GM19193 (cell line): ENCODE data around the gene VRK1.

Experiments used
- POLR2A ChIP-seq: IDR thresholded peaks from 4 replicates; pipeline ENCODE4 v1.6.1; 2011; ENCODE audit not compliant: insufficient read depth, insufficient read length; ENCODE audit errors: extremely low read depth

Gene VRK1

GRCh38 chr14:96838449-96838848, 41.3 kb downstream of the VRK1 start:
- TF ChIP-seq POLR2A = no peak

DNA sequence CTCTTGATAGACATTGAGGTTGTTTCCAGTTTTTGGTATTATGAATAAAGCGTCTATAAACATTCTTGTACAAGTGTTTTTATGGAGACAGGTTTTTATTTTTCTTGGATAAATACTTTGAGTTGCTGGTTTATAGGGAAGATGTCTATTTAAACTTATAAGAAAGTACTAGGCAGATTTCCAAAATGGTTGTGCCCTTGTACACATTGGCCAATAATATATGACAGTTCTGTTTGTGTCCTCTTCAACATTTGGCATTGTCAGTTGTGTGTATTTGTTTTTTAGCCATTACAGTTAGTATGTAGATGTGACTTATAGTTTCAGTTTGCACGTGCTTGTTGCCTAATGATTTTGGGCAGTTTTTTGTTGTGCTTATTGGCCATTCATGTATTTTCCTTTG, 42.1 kb downstream of the VRK1 start:
- no peak for TF ChIP-seq POLR2A

DNA sequence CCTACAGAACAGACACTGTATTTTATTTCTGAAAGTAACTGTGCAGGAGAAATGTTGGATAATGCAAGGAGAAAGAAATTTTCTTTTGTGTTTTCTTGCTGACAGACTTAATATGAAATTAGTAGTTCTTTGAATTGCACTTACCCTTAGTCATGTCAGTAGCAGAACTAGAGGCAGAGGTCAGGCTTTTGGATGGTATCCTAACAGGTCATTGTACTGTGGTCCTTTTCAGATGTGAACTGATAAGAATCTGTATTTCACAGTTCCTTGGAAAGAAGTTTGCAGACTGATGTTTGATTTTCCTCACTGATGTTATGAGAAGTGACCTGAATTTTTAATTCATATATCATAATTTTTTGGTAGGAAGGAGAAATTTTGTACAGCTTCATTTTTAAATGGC, 46.0 kb downstream of the VRK1 start:
- no peak for TF ChIP-seq POLR2A

DNA sequence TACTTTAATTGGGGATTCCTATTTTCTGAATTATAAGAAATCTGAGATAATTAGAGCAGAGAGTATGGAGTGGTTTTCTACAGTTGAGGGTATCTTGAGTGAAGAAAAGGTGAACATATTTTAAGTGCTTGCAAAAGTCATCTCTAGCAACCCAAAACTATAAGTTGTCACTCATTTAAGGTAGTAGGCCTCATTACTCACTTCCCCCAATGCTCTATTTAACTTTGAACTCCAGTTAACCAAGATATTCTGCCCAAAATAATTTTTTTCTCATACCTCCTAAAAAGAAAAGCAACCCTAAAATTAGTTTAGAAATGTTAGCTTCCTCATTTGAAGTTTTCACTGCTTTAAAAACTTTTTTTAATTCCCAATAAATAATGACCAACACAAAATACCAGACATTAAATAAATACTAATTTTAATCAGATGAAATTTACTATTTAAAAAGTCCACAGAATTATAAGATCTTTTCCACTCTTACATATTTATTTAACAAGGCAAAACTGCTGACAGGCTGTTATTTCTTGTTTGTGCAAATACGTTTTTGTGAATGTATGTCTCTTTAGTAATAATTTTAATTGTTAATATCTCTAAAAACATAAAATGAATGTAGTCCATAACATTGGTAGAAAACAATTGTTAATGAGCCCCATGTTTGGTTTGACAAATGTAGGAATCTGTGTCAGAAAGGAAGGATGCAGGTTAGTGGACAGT, 47.8 kb downstream of the VRK1 start:
- TF ChIP-seq POLR2A = no peak

DNA sequence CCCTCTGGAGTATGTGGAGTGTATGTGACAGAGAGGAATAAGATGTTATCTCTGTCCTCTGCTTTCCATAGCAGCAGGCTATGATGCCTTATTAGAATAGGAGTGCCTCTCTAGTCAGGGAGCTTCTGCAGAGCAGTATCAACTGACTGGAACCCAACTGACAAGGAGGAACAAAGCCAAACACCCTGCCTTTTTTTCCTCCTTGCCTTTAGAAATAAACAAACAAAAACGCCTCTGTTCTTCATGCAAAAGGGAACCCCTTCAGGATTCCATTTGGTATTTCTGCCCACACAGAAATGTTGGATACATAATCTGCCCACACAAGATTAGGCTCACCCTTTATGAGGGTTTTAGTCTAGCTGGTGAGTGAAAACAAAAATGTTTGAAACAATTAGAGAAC, 50.3 kb downstream of the VRK1 start:
- TF ChIP-seq POLR2A = no peak

- no peak for TF ChIP-seq POLR2A
These were observed 50.8 kb downstream of the VRK1 start for GRCh38 chr14:96848011-96848410.

- no peak for TF ChIP-seq POLR2A
These were observed 52.6 kb downstream of the VRK1 start for GRCh38 chr14:96849733-96850132.

DNA sequence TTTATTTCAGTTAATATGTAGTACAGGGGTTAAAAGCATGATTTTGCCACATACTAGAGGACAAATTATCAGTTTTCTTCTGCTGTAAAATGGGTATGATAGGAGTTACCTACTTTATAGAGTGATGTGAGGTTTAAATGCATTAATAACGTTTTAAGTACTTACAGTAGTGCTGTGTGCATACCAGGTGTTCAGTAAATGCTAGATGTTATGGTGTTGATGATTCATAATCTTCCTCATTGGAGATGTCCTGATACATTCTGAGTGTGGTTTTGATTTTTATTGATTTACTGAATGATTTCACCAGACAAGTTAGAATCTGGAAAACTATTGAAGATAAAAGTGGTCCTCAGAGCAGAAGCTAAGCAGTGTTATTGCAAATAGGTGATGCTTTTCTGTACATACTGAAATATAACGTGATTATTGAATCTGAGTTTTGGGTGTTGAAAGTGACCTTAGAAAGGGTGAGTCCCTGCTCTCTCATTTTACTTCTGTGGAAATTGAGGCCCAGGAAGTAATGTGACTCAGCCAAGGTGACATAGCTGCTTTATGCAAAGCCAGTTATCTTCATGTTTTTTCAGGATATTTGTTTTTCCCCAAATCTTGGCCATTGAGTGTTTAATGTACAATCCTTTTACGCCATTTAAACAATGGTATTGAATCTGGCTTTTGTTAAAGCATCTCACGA, 54.7 kb downstream of the VRK1 start:
- TF ChIP-seq POLR2A = no peak

DNA sequence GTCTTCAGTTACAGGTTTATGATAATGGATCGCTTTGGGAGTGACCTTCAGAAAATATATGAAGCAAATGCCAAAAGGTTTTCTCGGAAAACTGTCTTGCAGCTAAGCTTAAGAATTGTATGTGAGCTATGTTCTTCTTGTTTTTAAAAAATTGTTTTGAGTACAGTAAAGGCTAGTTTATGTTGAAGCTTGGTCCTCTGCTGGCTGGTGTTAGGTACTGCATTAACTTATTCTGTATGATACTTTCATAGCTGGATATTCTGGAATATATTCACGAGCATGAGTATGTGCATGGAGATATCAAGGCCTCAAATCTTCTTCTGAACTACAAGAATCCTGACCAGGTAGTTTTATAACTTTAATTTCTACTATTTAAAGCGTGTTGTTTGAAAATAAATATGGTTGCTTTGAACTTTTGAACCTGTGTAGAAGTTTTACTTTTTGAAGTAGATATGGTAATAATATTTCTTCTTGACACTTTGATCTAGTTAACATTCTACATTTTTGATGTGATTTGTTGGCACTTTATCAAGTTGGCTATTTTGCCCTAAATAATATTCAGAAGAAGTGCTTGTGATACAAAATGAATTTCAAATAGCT, 55.7 kb downstream of the VRK1 start:
- no peak for TF ChIP-seq POLR2A

GRCh38 chr14:96858643-96859042, 61.5 kb downstream of the VRK1 start:
- TF ChIP-seq POLR2A = no peak

GRCh38 chr14:96861568-96862310, 64.6 kb downstream of the VRK1 start:
- TF ChIP-seq POLR2A = no peak

DNA sequence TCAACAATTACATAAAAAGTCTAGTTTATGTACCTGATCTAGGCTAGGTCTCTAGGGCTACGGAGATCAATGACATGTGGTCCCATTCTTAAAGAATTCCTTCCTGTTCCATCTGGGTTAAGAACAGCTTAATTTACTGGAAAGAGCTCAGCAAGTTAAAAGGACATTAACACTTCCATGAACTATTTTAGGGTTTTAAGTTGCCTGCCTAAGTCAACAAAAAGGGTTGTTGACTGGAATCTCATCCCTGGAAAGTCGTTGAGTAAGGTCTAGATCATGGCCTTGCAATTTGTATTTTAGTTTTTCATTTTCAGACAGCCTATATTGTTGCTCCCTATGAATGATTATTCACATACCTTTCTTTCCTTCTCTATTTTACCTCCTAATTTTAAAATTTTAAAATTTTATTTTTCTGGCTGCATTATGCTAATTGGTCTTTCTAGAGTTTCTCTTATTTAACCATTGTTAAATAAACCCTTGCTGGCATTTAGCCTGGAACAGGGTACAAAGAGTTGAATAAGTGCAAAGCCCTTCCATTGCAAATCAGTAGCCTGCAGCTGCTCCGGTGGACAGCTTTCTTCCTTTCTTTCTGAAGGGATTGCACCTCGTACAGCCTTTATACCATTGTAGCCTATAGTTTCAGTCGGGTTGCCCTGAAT, 66.3 kb downstream of the VRK1 start:
- TF ChIP-seq POLR2A = no peak

DNA sequence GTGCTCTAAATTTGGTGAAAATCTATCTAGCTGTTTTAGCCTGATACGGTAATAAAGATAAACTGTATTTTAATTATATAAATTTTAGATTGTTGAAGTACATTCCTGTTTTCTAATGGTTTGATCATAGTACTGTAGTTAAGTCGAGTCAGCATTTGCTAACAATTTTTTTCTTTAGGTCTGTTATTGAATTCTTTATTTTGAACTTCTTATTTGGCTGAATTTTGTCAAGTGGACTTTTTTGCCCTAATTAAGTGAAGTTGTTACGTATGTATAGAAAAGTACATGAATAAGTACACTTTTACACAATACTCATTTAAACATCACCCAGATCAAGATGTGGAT, 66.8 kb downstream of the VRK1 start:
- TF ChIP-seq POLR2A = no peak

- no peak for TF ChIP-seq POLR2A
These were observed 70.5 kb downstream of the VRK1 start for GRCh38 chr14:96867634-96868033.

DNA sequence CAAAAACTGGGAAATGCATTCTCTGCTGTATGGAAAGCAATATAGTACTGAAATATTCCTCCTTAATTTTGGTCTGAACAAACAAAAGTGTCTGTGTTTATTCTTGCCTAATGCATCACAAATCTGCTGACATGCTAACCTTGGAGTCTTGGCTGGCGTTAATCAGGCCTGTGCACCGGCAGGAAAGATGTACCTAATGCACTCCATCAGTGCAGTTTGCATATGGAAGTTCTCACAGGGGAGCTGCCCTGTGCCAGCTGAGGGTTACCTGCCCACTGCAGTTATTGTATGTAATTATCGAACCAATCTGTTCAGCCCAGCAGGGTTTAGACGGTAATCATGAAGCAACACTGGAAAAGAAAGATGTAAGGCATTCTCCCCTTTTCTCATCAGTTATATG, 76.9 kb downstream of the VRK1 start:
- no peak for TF ChIP-seq POLR2A
